Tibial nerve (tissue), 4 donors: Measurements from ENCODE around the gene DUSP6.

Experiments used
- CTCF ChIP-seq, 5 experiments: fragments of 200-600 bp in 3 of 5; fragments of 450-650 bp in 2 of 5; sonication (generic) in 3 of 5; IDR thresholded peaks; one replicate each; pipeline ENCODE4 v1.5.1; 2016 to 2019; ENCODE audit warnings: antibody characterized with exemption in 5 of 5, mild to moderate bottlenecking in 3 of 5, moderate library complexity in 2 of 5
- EP300 ChIP-seq, 2 donors: sonication (generic); formaldehyde crosslinking; IDR thresholded peaks; one replicate each; pipeline ENCODE4 v1.6.1; 2017; ENCODE audit warnings: antibody characterized with exemption in 2 of 2, mild to moderate bottlenecking in 1 of 2
- POLR2A ChIP-seq, 2 donors: fragments of 450-650 bp; IDR thresholded peaks; one replicate each; pipeline ENCODE4 v1.6.1; 2017; ENCODE audit warnings: antibody characterized with exemption in 2 of 2, mild to moderate bottlenecking in 2 of 2, moderate library complexity in 2 of 2

- TF ChIP-seq EP300 (IDR thresholded peaks at IDR 0.05) (no peak), POLR2A (IDR thresholded peaks at IDR 0.05) (no peak), CTCF (IDR thresholded peaks at IDR 0.05) (no peak)
These were observed 44.6 kb downstream of the DUSP6 start for GRCh38 chr12:89307474-89308253.
